ENCODE results near the gene LTBP1.

LTBP1 gene

DNA sequence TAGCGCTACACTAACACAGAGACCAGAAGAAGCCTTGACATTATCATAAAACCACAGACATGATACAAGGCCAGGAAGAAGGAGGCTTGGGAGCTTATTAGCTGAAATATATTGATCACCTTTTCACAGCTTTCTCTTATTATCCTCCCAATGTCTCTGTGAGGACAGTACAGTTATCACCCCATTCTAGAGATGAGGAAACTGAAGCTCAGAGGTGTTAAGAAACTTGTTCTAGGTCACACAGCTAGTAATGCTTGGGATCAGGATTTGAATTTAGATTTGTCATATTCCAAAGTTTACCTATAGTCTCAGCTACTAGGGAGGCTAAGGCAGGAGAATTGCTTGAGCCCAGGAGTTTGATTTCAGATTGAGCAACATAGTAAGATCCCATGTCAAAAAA lies 44.6 kb upstream of the LTBP1 start:
- TF ChIP-seq SPI1 (IDR thresholded peaks at IDR 0.05; ENCODE audit: borderline replicate concordance, low read depth) (no peak), GABPA (IDR thresholded peaks at IDR 0.05; ENCODE audit: low read depth) (no peak)
- H3K27ac ChIP-seq (replicated peaks) = no peak overlapping the region
- H3K27me3 ChIP-seq (ENCODE audit: insufficient read depth, poor library complexity, severe bottlenecking) = peaks cover 2% of the 10 kb centered on the region
- no peak overlapping the region for H3K4me3 ChIP-seq (replicated peaks; ENCODE audit: insufficient read depth, low read length)
- no peak for DNase-seq (ENCODE audit: low read depth in 1 of 2, low spot score in 1 of 2)

DNA sequence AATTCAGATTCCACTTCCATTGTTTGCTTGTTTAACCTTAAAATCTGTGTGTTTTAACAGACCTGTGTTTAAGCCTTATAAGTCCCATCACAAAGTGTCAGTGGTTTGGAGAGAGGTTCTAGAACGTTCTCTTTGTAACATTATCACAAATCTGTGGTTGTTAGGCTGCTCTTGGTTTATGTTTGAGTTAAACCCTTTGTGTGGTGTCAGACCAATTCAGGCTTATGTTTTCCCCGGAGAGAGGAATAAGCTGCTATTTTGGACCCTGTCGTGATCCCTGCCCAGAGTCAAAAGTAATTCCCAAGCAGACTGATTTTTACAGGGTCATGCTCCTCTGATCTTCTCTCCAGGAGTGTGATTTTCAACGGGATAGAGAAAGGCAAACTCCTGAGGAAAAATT lies 43.8 kb upstream of the LTBP1 start:
- Histone ChIP-seq H3K4me3 (replicated peaks; ENCODE audit: insufficient read depth, low read length) (no peak overlapping the region), H3K27me3 (ENCODE audit: insufficient read depth, poor library complexity, severe bottlenecking) (peaks cover 2% of the 10 kb centered on the region), H3K27ac (replicated peaks) (no peak overlapping the region)
- DNase-seq (ENCODE audit: low read depth in 1 of 2, low spot score in 1 of 2) = no peak
- TF ChIP-seq, protein P1, sequence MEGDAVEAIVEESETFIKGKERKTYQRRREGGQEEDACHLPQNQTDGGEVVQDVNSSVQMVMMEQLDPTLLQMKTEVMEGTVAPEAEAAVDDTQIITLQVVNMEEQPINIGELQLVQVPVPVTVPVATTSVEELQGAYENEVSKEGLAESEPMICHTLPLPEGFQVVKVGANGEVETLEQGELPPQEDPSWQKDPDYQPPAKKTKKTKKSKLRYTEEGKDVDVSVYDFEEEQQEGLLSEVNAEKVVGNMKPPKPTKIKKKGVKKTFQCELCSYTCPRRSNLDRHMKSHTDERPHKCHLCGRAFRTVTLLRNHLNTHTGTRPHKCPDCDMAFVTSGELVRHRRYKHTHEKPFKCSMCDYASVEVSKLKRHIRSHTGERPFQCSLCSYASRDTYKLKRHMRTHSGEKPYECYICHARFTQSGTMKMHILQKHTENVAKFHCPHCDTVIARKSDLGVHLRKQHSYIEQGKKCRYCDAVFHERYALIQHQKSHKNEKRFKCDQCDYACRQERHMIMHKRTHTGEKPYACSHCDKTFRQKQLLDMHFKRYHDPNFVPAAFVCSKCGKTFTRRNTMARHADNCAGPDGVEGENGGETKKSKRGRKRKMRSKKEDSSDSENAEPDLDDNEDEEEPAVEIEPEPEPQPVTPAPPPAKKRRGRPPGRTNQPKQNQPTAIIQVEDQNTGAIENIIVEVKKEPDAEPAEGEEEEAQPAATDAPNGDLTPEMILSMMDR (IDR thresholded peaks at IDR 0.05; ENCODE audit: insufficient read depth, low read length) = no peak
- TF ChIP-seq, protein P2, sequence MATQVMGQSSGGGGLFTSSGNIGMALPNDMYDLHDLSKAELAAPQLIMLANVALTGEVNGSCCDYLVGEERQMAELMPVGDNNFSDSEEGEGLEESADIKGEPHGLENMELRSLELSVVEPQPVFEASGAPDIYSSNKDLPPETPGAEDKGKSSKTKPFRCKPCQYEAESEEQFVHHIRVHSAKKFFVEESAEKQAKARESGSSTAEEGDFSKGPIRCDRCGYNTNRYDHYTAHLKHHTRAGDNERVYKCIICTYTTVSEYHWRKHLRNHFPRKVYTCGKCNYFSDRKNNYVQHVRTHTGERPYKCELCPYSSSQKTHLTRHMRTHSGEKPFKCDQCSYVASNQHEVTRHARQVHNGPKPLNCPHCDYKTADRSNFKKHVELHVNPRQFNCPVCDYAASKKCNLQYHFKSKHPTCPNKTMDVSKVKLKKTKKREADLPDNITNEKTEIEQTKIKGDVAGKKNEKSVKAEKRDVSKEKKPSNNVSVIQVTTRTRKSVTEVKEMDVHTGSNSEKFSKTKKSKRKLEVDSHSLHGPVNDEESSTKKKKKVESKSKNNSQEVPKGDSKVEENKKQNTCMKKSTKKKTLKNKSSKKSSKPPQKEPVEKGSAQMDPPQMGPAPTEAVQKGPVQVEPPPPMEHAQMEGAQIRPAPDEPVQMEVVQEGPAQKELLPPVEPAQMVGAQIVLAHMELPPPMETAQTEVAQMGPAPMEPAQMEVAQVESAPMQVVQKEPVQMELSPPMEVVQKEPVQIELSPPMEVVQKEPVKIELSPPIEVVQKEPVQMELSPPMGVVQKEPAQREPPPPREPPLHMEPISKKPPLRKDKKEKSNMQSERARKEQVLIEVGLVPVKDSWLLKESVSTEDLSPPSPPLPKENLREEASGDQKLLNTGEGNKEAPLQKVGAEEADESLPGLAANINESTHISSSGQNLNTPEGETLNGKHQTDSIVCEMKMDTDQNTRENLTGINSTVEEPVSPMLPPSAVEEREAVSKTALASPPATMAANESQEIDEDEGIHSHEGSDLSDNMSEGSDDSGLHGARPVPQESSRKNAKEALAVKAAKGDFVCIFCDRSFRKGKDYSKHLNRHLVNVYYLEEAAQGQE (IDR thresholded peaks at IDR 0.05; ENCODE audit: insufficient replicate concordance, low read depth) = no peak
- TF ChIP-seq POLR2AphosphoS5 (IDR thresholded peaks at IDR 0.05; ENCODE audit: low read depth) = no peak
- no peak for TF ChIP-seq SPI1 (IDR thresholded peaks at IDR 0.05; ENCODE audit: borderline replicate concordance, low read depth)
- no peak for TF ChIP-seq GABPA (IDR thresholded peaks at IDR 0.05; ENCODE audit: low read depth)

DNA sequence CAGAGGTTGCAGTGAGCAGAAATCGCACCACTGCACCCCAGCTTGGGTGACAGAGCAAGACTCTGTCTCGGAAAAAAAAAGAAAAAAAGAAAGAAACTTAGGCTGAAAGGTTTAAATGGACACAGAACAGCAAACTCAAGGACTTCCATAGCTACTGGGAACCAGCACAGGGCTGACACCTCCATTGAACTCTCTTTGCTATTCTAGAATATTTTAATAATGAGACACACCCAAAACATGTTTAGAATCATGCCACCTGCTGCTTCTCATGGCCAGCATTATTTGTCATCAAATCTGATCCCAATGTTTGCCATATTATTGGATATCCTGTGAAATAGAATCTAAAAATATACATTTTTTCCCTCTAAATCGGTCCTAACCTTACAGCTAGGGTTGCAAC lies 42.7 kb upstream of the LTBP1 start:
- DNase-seq (ENCODE audit: low read depth in 1 of 2, low spot score in 1 of 2) = no peak
- no peaks in the 10 kb centered on the region for H3K27me3 ChIP-seq (ENCODE audit: insufficient read depth, poor library complexity, severe bottlenecking)
- TF ChIP-seq SPI1 (IDR thresholded peaks at IDR 0.05; ENCODE audit: borderline replicate concordance, low read depth) (no peak), POLR2AphosphoS5 (IDR thresholded peaks at IDR 0.05; ENCODE audit: low read depth) (no peak), GABPA (IDR thresholded peaks at IDR 0.05; ENCODE audit: low read depth) (no peak)
- TF ChIP-seq, protein P2 (IDR thresholded peaks at IDR 0.05; ENCODE audit: insufficient replicate concordance, low read depth) = no peak
- TF ChIP-seq, protein P1 (IDR thresholded peaks at IDR 0.05; ENCODE audit: insufficient read depth, low read length) = no peak

DNA sequence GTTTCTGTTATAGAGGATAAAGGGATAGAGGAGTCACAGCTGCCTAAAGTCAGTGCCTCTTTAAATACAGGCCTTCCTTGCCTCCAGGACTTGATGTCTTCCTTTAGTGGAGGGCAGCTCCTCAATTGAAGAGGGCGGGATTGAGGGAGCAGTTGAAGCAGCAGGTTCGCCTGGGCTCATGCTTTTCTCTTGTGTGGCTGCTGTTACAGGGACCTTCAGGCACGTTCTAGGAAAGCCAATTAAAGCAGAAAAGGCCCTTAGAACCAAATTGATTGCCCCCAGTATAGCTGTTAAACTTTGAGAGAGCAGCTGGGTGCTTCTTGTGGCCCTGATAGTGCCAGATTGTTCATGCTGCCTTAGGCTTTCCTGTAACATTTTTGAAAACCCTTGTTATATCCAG lies 42.0 kb upstream of the LTBP1 start:
- Histone ChIP-seq H3K27me3 (ENCODE audit: insufficient read depth, poor library complexity, severe bottlenecking) (no peaks in the 10 kb centered on the region), H3K4me3 (replicated peaks; ENCODE audit: insufficient read depth, low read length) (no peak overlapping the region), H3K27ac (replicated peaks) (no peak overlapping the region)
- no peak for TF ChIP-seq POLR2AphosphoS5 (IDR thresholded peaks at IDR 0.05; ENCODE audit: low read depth)
- TF ChIP-seq, protein P1 (IDR thresholded peaks at IDR 0.05; ENCODE audit: insufficient read depth, low read length) = no peak
- no peak for TF ChIP-seq SPI1 (IDR thresholded peaks at IDR 0.05; ENCODE audit: borderline replicate concordance, low read depth)
- TF ChIP-seq, protein P2 (IDR thresholded peaks at IDR 0.05; ENCODE audit: insufficient replicate concordance, low read depth) = no peak
- no peak for TF ChIP-seq GABPA (IDR thresholded peaks at IDR 0.05; ENCODE audit: low read depth)
- no peak for DNase-seq (ENCODE audit: low read depth in 1 of 2, low spot score in 1 of 2)

More for the DNA sequence above, 42.7 kb upstream of the LTBP1 start:
- H3K27ac ChIP-seq (replicated peaks) = no peak overlapping the region
- H3K4me3 ChIP-seq (replicated peaks; ENCODE audit: insufficient read depth, low read length) = no peak overlapping the region

Measured in HL-60 (cell line).